Measurements from ENCODE around the gene ACKR3. TPM values are rescaled to one million over a fixed set of nuclear protein-coding genes. Genes with fewer than 3 reads are reported as not detected.

The ACKR3 gene
- total and polyA plus RNA-seq, 4 donors: 6.8 to 30.2 (median 14.4) TPM

GRCh38 chr2:236574424-236575145, 5.0 kb downstream of the ACKR3 start:
- H3K27ac ChIP-seq (ENCODE audit: low read depth in 1 of 2, low read length in 1 of 2): no peak overlapping the region
- H3K9ac ChIP-seq (ENCODE audit: insufficient read depth in 1 of 2, low read length in 2 of 2): no peak overlapping the region
- no peaks in the 10 kb centered on the region for H3K36me3 ChIP-seq (ENCODE audit: control insufficient read depth in 4 of 4, insufficient read depth in 4 of 4, low read length in 4 of 4)
- ATAC-seq (ENCODE audit: insufficient read depth, low FRiP score) (no peak), DNase-seq (no peak)
- WGBS, 2 donors: 84 to 91% methylated on average over 18 of the region's 18 CpGs
- H3K9me3 ChIP-seq (ENCODE audit: control insufficient read depth in 4 of 4, insufficient read depth in 3 of 4, low read length in 3 of 4): no peaks in the 10 kb centered on the region
- no peak overlapping the region for H3K4me3 ChIP-seq
- peaks cover 6 to 57% (median 10%) of the 10 kb centered on the region in 5 donors for H3K4me1 ChIP-seq (ENCODE audit: control insufficient read depth in 5 of 5, insufficient read depth in 5 of 5, low read length in 5 of 5)
- TF ChIP-seq, protein P1, sequence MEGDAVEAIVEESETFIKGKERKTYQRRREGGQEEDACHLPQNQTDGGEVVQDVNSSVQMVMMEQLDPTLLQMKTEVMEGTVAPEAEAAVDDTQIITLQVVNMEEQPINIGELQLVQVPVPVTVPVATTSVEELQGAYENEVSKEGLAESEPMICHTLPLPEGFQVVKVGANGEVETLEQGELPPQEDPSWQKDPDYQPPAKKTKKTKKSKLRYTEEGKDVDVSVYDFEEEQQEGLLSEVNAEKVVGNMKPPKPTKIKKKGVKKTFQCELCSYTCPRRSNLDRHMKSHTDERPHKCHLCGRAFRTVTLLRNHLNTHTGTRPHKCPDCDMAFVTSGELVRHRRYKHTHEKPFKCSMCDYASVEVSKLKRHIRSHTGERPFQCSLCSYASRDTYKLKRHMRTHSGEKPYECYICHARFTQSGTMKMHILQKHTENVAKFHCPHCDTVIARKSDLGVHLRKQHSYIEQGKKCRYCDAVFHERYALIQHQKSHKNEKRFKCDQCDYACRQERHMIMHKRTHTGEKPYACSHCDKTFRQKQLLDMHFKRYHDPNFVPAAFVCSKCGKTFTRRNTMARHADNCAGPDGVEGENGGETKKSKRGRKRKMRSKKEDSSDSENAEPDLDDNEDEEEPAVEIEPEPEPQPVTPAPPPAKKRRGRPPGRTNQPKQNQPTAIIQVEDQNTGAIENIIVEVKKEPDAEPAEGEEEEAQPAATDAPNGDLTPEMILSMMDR (IDR thresholded peaks at IDR 0.05; ENCODE audit: control extremely low read depth, extremely low read depth): no peak
- H3K27me3 ChIP-seq (ENCODE audit: control insufficient read depth in 3 of 3, insufficient read depth in 3 of 3, low read length in 2 of 3): no peaks in the 10 kb centered on the region

DNA sequence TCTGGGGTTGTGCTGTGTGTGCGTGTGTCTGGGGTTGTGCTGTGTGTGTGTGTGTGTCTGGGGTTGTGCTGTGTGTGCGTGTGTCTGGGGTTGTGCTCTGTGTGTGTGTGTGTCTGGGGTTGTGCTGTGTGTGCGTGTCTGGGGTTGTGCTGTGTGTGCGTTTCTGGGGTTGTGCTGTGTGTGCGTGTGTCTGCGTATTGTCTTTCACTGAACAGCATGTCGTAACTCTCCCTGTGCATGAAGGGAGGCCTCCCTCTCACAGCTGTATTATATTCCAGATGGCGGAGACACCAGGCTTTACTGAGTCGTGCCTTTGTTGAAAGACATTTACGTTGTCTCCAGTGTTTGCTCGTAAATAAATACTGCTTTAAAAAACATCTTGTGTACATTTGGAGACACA, 5.9 kb downstream of the ACKR3 start:
- TF ChIP-seq, protein P1 (IDR thresholded peaks at IDR 0.05; ENCODE audit: control extremely low read depth, extremely low read depth): no peak
- no peaks in the 10 kb centered on the region for H3K9me3 ChIP-seq (ENCODE audit: control insufficient read depth in 4 of 4, insufficient read depth in 3 of 4, low read length in 3 of 4)

GRCh38 chr2:236576087-236576486, 6.5 kb downstream of the ACKR3 start:
- ATAC-seq (ENCODE audit: insufficient read depth, low FRiP score): no peak
- DNase-seq: peak; percentile 83 to 85 (median 85)
- no peak overlapping the region for H3K4me3 ChIP-seq
- H3K27ac ChIP-seq (ENCODE audit: low read depth in 1 of 2, low read length in 1 of 2): peak overlapping the region in 1 of 2 donors; percentile 28
- H3K9ac ChIP-seq (ENCODE audit: insufficient read depth in 1 of 2, low read length in 2 of 2): no peak overlapping the region
- 83 to 91% methylated on average over 8 of the region's 8 CpGs for WGBS, 2 donors
- H3K36me3 ChIP-seq (ENCODE audit: control insufficient read depth in 4 of 4, insufficient read depth in 4 of 4, low read length in 4 of 4): peaks cover 0 to 6% (median 2%) of the 10 kb centered on the region in 4 donors
- H3K27me3 ChIP-seq (ENCODE audit: control insufficient read depth in 3 of 3, insufficient read depth in 3 of 3, low read length in 2 of 3): no peaks in the 10 kb centered on the region
- TF ChIP-seq, protein P1 (IDR thresholded peaks at IDR 0.05; ENCODE audit: control extremely low read depth, extremely low read depth): no peak
- no peaks in the 10 kb centered on the region for H3K9me3 ChIP-seq (ENCODE audit: control insufficient read depth in 4 of 4, insufficient read depth in 3 of 4, low read length in 3 of 4)
- H3K4me1 ChIP-seq (ENCODE audit: control insufficient read depth in 5 of 5, insufficient read depth in 5 of 5, low read length in 5 of 5): peaks cover 2 to 43% (median 8%) of the 10 kb centered on the region in 5 donors

More for the DNA sequence above, 5.9 kb downstream of the ACKR3 start:
- WGBS, 2 donors: 93 to 94% methylated on average over 11 of the region's 11 CpGs
- H3K27ac ChIP-seq (ENCODE audit: low read depth in 1 of 2, low read length in 1 of 2): no peak overlapping the region
- peaks cover 6 to 48% (median 8%) of the 10 kb centered on the region in 5 donors for H3K4me1 ChIP-seq (ENCODE audit: control insufficient read depth in 5 of 5, insufficient read depth in 5 of 5, low read length in 5 of 5)
- DNase-seq (peak in 1 of 3 donors; percentile 23), ATAC-seq (ENCODE audit: insufficient read depth, low FRiP score) (no peak)
- no peak overlapping the region for H3K4me3 ChIP-seq
- no peak overlapping the region for H3K9ac ChIP-seq (ENCODE audit: insufficient read depth in 1 of 2, low read length in 2 of 2)
- H3K36me3 ChIP-seq (ENCODE audit: control insufficient read depth in 4 of 4, insufficient read depth in 4 of 4, low read length in 4 of 4): peaks cover 0 to under 1% (median 0%) of the 10 kb centered on the region in 4 donors
- no peaks in the 10 kb centered on the region for H3K27me3 ChIP-seq (ENCODE audit: control insufficient read depth in 3 of 3, insufficient read depth in 3 of 3, low read length in 2 of 3)

Measured in lung (tissue), 12 donors.